GM23338 (cell line): ENCODE data around the gene BMPER. TPM values are rescaled to one million over a fixed set of nuclear protein-coding genes. Genes with fewer than 3 reads are reported as not detected.

Experiments
- CREB1 ChIP-seq: fragments of 250-450 bp; sonication (Bioruptor Pico); IDR thresholded peaks from 2 replicates; pipeline ENCODE4 v1.5.0; 2020; ENCODE audit warnings: low read depth, mild to moderate bottlenecking, moderate library complexity
- EZH2 ChIP-seq: fragments of 200-600 bp; sonication (generic); IDR thresholded peaks from one replicate; pipeline ENCODE4 v1.8.0; 2017; ENCODE audit warnings: antibody characterized with exemption, mild to moderate bottlenecking, low read depth; ENCODE audit not compliant: unreplicated experiment
- EZH2phosphoT487 ChIP-seq: fragments of 200-600 bp; sonication (generic); IDR thresholded peaks from one replicate; pipeline ENCODE4 v1.8.1; 2018; ENCODE audit warnings: antibody characterized with exemption; ENCODE audit not compliant: unreplicated experiment
- JUNB ChIP-seq: IDR thresholded peaks from one replicate; pipeline ENCODE4 v1.6.1; 2016; ENCODE audit warnings: antibody characterized with exemption; ENCODE audit not compliant: unreplicated experiment
- ZNF114 ChIP-seq: fragments of 250-450 bp; sonication (Bioruptor Pico); IDR thresholded peaks from 2 replicates; pipeline ENCODE4 v1.5.0; 2020; ENCODE audit warnings: mild to moderate bottlenecking, moderate library complexity
- polyA plus RNA-seq: library from polyadenylated mRNA; unstranded; fragments of >200 nt; fragmentation: Nextera tagmentation; extraction: Ambion mirVana; gene quantifications from 2 replicates; pipeline ENCODE4 v1.2.1, GENCODE V29; 2016
- total RNA-seq: library from RNA; depleted of rRNA; stranded (reverse); fragments of >200 nt; shearing (Covaris generic); gene quantifications from 2 replicates; pipeline ENCODE4 v1.2.3, GENCODE V29; 2014
- TF ChIP-seq, protein P1 (sequence below): fragments of 250-450 bp; sonication (Bioruptor Pico); IDR thresholded peaks from 2 replicates; pipeline ENCODE4 v1.5.0; 2020; ENCODE audit warnings: mild to moderate bottlenecking, moderate library complexity
- TF ChIP-seq, protein P2 (sequence below): IDR thresholded peaks from one replicate; pipeline ENCODE4 v1.6.1; 2018; ENCODE audit warnings: antibody characterized with exemption; ENCODE audit not compliant: unreplicated experiment

The BMPER gene
- total and polyA plus RNA-seq, 2 experiments from 2014 or later = 0.53 to 1.4 TPM

- TF ChIP-seq, protein P1, sequence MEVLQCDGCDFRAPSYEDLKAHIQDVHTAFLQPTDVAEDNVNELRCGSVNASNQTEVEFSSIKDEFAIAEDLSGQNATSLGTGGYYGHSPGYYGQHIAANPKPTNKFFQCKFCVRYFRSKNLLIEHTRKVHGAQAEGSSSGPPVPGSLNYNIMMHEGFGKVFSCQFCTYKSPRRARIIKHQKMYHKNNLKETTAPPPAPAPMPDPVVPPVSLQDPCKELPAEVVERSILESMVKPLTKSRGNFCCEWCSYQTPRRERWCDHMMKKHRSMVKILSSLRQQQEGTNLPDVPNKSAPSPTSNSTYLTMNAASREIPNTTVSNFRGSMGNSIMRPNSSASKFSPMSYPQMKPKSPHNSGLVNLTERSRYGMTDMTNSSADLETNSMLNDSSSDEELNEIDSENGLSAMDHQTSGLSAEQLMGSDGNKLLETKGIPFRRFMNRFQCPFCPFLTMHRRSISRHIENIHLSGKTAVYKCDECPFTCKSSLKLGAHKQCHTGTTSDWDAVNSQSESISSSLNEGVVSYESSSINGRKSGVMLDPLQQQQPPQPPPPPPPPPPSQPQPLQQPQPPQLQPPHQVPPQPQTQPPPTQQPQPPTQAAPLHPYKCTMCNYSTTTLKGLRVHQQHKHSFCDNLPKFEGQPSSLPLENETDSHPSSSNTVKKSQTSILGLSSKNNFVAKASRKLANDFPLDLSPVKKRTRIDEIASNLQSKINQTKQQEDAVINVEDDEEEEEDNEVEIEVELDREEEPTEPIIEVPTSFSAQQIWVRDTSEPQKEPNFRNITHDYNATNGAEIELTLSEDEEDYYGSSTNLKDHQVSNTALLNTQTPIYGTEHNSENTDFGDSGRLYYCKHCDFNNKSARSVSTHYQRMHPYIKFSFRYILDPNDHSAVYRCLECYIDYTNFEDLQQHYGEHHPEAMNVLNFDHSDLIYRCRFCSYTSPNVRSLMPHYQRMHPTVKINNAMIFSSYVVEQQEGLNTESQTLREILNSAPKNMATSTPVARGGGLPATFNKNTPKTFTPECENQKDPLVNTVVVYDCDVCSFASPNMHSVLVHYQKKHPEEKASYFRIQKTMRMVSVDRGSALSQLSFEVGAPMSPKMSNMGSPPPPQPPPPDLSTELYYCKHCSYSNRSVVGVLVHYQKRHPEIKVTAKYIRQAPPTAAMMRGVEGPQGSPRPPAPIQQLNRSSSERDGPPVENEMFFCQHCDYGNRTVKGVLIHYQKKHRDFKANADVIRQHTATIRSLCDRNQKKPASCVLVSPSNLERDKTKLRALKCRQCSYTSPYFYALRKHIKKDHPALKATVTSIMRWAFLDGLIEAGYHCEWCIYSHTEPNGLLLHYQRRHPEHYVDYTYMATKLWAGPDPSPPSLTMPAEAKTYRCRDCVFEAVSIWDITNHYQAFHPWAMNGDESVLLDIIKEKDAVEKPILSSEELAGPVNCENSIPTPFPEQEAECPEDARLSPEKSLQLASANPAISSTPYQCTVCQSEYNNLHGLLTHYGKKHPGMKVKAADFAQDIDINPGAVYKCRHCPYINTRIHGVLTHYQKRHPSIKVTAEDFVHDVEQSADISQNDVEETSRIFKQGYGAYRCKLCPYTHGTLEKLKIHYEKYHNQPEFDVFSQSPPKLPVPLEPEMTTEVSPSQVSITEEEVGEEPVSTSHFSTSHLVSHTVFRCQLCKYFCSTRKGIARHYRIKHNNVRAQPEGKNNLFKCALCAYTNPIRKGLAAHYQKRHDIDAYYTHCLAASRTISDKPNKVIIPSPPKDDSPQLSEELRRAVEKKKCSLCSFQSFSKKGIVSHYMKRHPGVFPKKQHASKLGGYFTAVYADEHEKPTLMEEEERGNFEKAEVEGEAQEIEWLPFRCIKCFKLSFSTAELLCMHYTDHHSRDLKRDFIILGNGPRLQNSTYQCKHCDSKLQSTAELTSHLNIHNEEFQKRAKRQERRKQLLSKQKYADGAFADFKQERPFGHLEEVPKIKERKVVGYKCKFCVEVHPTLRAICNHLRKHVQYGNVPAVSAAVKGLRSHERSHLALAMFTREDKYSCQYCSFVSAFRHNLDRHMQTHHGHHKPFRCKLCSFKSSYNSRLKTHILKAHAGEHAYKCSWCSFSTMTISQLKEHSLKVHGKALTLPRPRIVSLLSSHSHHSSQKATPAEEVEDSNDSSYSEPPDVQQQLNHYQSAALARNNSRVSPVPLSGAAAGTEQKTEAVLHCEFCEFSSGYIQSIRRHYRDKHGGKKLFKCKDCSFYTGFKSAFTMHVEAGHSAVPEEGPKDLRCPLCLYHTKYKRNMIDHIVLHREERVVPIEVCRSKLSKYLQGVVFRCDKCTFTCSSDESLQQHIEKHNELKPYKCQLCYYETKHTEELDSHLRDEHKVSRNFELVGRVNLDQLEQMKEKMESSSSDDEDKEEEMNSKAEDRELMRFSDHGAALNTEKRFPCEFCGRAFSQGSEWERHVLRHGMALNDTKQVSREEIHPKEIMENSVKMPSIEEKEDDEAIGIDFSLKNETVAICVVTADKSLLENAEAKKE (CRISPR knock-in tag) = no peak
- TF ChIP-seq EZH2 = no peak
- no peak for TF ChIP-seq ZNF114 (CRISPR knock-in tag)
- TF ChIP-seq JUNB = no peak
- TF ChIP-seq CREB1 (CRISPR knock-in tag) = no peak
- TF ChIP-seq, protein P2, sequence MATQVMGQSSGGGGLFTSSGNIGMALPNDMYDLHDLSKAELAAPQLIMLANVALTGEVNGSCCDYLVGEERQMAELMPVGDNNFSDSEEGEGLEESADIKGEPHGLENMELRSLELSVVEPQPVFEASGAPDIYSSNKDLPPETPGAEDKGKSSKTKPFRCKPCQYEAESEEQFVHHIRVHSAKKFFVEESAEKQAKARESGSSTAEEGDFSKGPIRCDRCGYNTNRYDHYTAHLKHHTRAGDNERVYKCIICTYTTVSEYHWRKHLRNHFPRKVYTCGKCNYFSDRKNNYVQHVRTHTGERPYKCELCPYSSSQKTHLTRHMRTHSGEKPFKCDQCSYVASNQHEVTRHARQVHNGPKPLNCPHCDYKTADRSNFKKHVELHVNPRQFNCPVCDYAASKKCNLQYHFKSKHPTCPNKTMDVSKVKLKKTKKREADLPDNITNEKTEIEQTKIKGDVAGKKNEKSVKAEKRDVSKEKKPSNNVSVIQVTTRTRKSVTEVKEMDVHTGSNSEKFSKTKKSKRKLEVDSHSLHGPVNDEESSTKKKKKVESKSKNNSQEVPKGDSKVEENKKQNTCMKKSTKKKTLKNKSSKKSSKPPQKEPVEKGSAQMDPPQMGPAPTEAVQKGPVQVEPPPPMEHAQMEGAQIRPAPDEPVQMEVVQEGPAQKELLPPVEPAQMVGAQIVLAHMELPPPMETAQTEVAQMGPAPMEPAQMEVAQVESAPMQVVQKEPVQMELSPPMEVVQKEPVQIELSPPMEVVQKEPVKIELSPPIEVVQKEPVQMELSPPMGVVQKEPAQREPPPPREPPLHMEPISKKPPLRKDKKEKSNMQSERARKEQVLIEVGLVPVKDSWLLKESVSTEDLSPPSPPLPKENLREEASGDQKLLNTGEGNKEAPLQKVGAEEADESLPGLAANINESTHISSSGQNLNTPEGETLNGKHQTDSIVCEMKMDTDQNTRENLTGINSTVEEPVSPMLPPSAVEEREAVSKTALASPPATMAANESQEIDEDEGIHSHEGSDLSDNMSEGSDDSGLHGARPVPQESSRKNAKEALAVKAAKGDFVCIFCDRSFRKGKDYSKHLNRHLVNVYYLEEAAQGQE = no peak
- TF ChIP-seq EZH2phosphoT487 = no peak
Measured at GRCh38 chr7:34198231-34198641, 292.9 kb downstream of the BMPER start (continued).
